DOHH2 (cell line): ENCODE measurements around the gene CALR.

ENCODE experiments used
- CTCF ChIP-seq: fragments of 200-600 bp; sonication (generic); IDR thresholded peaks from one replicate; pipeline ENCODE4 v1.5.1; 2014; ENCODE audit warnings: antibody characterized with exemption, mild to moderate bottlenecking, low read depth, low read length; ENCODE audit not compliant: poor library complexity, severe bottlenecking
- EZH2phosphoT487 ChIP-seq: fragments of 200-600 bp; sonication (generic); IDR thresholded peaks from 2 replicates; pipeline ENCODE4 v1.6.1; 2017; ENCODE audit warnings: borderline replicate concordance, mild to moderate bottlenecking, antibody characterized with exemption, low read length, moderate library complexity, mixed read lengths

- no peak for TF ChIP-seq CTCF
- no peak for TF ChIP-seq EZH2phosphoT487
Observed at GRCh38 chr19:12896460-12896859, 41.9 kb upstream of the CALR start.
